NCI-H526 (cell line): ENCODE results near the gene IFT25.
A peak's percentile ranks its signal among the peaks of the same experiment; 100 is the strongest.

ENCODE experiments used
- DNase-seq, 2 experiments: peaks; one replicate each; lab custom pipeline; 2025; lab: John Stamatoyannopoulos, UW

IFT25 gene

DNA sequence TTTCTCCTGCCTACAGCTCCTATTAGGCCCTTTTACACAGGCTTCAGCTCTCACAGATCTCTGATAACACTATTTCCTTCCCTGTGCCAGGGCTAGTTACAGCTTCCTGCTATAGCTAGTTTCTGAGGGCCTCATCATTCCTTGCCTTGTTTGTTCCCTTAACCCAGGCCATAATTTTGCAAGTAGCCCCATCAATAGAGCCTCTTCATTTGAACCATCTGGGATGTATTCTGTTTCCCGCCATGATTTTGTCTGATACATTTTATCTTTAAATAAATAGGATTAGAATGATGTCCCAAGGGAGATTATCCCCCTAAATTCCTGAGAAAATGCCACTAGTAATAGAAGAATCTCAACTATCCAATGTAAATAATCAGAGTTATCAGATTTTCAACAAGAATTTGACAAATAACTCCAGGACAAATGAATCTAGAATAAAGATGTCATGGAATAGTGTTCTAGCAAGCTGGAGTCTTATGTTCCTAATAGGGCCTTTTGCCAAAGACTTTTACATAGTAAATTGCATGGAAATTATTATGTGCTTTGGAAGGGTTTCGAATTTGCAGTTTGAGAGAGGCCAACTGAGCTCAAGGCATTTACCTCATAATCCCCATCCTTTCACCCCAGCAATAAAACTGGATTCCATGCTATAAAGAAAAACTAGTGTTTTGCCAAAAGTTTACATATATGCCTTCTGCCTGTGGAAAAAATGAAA is 16.1 kb downstream of the IFT25 start:
- peak in 1 of 2 experiments; percentile 0 for DNase-seq

DNA sequence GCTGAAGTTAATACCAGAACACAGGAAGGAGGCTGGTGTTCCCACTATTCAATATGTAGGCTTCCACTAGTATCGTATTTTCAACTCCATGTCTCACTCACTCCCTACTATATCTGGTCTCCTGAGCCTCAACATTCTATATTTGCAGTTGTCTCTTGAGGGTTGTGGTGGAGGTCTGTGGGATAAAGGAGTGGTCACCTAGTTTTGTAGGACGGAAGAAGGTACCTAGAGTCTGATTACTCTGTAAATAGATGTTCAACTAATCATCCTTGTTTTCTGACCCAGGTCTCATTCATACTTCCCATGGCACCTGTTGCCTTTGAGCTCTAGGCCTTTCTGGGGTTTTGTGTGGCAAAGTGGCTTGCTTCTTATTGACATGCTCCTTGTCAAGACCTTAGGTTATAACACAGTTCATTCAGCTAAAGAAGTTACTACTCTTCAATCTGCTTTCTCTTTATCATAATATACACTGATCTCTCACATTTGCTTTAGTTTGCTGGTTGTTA is 18.1 kb downstream of the IFT25 start:
- DNase-seq: no peak

DNA sequence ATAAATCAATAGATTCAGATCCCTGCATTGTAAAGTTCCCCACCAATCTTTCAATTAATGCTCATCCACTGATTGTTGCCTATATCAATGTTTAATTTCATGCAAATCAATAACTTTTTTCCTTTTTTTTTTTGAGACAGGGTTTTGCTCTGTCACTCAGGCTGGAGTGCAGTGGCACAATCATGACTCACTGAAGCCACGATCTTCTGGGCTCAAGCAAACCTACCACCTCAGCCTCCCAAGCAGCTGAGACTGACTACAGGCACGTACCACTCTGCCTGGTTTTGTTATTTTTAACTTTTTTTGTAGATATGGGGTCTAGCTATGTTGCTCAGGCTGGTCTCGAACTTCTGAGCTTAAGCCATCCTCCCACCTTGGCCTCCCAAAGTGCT is 25.8 kb downstream of the IFT25 start:
- no peak for DNase-seq

DNA sequence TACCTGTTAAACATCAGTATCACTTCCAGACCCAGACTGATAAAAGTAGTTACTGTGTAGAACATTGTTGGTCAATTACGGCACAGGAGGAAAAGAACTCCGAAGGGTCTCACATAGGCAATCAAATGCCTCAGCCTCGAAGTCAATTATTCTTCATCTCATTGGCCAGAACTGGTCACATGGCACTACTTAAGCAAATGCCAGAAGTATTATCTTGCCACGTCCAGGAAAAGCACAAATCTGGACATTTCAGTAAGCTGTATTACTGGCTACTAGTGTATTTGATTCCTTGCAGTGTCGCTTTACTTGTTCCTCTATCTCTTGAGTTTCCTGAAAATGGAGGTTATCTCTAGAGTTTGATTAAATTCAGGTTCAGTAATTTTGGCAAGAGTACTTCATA is 27.2 kb downstream of the IFT25 start:
- no peak for DNase-seq

DNA sequence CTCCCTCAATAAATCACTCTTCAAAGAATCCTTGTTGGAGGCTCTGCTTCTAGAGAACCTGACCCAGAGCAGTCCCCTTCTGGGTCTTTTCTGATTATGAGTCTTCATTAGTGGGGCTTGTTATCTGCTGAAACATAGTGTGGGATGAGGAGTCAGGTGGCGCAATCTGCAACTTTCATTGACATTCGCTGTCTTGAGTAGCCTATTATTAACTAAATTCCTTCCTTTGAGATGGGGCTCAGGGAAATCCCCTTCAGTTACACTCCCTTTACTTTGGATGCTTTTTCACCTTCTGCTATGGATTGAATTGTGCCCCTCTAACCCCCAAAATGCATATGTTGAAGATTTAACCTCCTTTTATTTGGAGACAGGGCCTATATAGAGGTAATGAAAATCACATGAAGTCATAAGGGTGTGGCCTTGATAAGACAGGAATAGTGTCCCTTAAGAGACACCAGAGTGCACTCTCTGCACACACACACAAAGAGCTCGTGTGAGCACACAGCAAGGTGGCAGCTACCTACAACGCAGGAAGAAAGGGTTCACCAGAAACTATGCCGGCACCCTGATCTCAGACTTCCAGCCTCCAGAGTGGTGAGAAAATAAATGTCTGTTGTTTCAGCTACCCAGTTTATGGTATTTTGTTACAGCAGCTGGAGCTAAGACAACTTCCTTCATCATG is 32.0 kb downstream of the IFT25 start:
- no peak for DNase-seq

DNA sequence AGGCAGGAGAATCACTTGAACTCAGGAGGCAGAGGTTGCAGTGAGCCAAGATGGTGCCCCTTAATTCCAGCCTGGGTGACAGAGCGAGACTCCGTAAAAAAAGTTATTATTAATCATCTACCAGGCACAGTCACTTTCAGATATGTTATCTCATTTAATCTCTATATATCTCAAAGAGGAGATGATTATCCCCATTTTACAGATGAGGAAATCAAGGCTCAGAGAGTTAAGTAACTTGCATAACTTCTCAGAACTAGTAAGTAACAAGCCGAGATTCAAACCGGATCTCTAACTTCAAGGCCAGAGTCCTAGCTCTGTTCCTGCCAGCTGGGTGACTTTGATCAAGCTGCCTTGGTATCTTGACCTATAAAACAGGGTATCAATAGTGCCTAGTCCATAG is 34.1 kb downstream of the IFT25 start:
- no peak for DNase-seq

DNA sequence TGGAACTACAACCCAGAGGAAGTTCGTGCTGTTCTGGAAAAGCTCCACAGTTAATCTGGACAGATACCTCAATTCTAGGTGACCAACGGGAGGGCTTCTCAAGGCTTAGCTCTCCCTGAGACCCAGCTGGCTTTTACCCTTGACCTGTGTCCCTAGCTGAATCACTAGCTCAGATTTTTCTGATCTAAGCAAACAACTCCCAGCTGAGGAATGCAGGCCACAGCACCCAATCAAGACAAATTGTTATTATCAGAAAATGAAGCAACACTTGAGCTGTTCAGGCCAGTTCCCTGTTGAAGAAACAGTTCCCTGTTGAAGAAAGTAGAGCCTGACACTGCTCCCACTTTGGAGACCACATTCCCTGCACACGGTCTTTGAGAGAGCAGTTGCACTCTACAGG is 35.6 kb downstream of the IFT25 start:
- no peak for DNase-seq

DNA sequence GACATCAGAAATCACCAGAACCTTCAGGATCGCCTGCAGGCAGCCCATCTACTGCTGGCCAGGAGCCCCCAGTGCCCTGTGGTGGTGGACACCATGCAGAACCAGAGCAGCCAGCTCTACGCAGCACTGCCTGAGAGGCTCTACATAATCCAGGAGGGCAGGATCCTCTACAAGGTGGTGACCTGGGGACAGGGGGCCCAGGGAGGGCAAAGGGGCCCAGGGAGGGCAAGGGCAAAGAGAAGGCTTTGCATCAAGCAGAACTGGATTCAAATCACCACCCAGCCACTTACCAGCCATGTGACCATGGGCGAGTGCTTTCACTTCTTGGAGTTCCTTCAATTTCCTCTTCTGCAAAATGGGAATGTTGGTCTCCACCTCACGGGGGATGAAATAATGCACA is 39.4 kb downstream of the IFT25 start:
- DNase-seq: no peak

DNA sequence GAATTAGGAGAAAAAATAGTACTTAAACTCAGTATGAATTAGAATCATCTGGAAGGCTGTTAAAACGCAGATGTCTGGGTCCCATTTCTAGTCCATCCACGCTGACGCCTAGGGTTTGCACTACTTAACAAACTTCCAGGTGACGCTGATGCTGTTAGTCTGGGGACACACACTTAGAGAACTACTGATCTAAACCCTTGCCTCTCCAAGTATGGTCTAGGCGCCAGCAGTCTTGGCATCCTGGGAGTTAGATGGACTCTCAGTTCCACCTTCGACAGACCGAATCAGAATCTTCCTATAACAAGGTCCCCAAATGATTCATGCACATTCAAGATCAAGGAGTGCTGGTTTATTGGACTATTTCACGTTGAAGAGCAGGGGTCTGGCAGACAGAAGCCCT is 40.0 kb downstream of the IFT25 start:
- no peak for DNase-seq

DNA sequence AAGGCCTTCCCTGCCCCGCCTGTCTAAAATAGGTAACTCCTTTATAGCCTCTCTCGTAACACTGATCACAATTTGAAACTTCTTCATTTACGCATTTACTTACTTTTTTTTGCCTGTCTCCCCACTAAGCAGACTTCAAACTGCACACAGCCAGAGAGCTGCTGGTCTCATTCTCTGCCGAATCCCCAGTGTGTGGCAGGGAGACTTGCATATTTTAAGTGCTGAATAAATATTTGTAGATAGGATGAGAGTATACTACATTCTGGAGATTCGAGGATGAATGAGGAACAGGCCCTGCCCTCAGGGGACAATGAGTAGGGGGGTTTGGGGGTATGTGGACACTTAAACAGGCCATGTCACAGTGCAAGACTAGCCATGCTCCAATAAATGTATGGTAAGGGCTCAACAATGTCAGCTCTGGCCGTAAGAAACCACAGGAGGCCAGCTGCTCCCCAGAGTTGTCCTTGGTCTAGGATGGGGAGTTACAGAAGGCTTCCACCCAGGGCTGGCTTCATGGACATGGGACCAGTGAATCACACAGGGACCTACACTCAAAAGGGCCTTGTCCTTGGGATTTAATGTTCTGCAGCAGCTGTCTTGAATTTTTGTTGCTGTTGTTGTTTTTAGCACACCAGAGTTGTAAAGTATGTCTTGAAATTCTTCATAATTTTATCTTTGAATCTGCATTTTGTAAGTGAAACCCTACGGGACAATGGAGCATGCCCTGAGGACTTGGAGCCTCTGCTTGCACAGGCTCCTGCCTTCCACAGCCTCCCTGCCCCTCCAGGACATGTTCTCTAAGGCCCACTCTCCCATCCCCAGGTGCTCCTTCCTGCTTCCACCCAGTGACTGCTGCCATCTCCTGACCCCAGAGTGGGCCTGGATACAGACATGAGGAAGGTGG is 43.0 kb downstream of the IFT25 start:
- DNase-seq: no peak

DNA sequence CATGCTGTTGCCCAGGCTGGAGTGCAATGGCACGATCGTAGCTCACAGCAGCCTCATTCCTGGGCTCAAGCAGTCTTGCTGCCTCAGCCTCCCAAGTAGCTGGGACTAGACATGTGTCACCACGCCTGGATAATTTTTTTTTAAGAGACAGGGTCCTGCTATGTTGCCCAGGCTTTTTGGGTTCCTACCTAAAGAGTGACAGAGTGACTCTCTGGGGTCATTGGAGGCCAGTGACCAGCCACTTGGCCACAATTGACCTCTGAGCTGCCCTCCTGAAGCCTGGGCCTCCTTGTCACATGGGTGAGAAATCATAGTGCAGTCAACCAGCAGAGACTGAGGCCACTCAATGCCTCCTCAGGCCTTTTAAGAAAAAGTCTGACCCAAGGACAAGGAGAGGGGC is 45.8 kb downstream of the IFT25 start:
- DNase-seq: no peak

DNA sequence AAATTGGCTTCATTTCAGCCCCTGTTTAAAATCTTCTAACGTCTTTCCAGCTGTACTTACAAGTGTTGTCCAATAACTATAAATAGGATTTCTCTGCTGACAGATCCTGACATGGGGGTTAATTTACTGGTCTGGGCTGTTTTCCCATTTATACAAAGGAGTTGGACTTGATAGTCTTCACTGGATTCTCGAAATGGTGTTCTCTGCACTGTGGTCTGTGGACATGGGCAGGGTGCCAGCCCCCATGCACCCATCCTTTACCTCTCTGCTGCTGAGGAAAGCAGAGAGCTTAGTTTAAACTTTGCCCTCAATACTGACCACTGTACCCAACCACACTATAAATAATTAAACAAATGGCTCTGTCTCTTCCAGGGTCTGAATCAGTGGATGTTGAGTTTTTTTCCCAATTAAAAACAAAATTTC is 46.3 kb downstream of the IFT25 start:
- no peak for DNase-seq

DNA sequence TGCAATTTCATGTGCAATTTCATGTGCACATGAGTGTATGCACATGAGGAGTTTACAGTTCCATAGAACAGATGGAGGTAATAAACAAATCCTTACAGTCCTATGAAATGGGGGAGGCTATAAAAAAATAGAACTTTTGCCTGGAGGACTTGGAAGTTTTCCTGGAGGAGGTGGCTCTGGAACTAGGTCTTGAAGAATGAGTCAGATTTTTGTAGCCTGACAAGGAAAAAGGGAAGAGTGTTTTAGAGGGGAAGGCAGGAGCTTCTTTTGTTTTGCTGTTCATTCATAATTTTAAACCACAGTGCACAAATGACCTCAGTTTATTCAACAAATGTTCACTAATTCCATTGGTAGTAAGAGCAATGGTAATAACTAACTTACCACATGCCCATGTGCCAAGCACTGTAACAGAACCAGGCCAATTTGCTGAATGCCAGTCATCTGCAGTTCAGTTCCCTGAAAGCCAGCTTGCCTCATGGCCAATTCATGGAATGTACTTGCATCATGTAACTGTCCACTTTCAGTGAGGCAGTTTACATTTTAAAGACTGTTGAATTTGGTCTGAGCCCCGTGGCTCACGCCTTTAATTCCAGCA is 48.8 kb downstream of the IFT25 start:
- DNase-seq: no peak

DNA sequence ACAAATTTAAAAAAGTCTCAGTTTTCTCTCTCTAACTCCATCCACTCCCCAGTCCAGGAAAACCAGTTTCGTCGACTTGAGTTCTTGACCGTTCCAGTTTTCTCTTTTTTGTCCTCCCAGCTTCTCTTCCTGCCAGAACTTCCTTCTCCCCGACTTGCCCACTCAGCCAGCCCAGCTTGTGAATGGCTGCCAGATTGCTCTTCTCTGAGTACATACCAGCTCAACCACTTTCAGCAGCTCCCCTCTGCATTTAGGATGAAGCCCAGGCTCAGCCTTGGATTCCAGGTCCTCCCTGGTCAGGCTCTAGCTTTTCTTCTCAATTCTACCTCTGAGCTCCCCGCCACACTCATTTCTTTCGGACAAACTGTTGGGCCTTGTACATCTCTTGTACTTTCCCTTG is 50.1 kb downstream of the IFT25 start:
- no peak for DNase-seq

DNA sequence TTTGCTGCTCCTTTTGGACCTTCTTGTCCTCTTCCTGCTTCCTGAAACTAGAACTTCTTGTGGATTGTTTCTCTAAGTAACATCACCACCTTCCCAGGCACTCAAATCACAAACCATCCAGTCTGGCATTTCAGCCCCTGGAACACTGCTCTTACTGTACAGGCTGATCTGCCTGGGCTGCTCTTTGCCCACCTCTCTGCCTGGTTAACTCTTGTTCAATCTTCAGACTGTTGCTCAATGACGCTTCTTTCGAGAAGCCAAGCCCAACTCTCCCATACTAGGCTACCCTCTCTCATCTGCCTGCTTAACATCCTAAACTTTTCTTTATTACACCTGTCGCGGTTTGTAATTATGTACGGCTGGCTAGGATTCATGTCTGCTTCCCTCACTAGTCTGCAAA is 50.9 kb downstream of the IFT25 start:
- no peak for DNase-seq

DNA sequence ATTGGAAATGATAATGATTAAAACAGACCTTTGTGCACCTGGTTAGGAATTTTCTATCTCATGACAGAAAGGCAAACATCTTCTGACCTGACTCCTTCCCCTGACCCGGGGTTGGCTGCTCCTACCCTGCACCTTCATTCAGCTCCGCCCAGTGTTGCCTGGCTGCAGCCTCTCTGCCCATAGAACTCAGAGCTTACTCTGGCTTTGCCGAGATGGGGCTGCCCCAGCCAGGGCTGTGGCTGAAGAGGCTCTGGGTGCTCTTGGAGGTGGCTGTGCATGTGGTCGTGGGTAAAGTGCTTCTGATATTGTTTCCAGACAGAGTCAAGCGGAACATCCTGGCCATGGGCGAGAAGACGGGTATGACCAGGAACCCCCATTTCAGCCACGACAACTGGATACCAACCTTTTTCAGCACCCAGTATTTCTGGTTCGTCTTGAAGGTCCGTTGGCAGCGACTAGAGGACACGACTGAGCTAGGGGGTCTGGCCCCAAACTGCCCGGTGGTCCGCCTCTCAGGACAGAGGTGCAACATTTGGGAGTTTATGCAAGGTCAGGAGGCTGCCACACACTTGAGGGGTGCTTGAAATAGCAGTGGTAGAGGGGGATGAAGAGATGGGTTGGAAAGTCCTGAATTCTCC is 51.4 kb downstream of the IFT25 start, which contains the start of gene DIO1:
Gene DIO1 (plus strand): TSS at position 189 of the 638 bp plus-strand sequence. CDS start 24 bp downstream, at position 213.
- DNase-seq: peak in 1 of 2 experiments; percentile 6

DNA sequence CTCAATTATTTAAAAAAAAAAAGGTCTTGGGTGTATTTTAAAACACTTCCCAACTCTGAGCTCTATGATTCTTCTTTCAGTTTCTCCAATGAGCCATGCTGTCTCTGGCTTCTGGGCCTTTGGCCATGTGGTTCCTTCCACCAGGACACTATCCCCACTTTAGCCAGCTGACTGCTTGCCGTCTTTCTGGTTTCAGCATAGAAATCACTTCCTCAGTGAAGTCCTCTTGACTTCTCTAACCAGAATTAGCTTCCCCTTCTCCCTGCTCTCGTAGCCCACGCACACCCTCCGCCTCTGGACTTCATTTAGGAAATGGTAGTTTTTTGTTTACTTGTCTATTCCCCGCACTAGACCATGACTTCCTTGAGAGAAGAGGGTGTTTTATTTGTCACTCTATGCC is 52.6 kb downstream of the IFT25 start:
- DNase-seq: no peak

DNA sequence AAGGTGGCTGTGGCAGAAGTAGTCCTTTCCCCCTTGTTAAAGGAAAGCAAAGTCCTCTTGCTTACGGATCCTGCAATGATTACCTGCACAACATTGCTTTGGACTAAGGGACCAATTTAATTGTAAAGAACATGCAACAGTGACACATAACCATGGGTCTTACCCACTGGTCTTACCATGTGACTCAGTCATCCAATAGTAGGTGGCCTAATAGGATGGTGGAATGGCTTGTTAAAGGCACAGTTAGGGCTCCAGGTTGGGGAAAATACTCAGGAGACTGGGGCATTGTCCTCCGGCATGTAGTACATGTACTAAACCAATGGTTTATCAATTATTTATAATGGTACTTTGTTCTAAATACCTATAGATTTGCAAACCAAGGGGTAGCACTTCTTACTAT is 53.8 kb downstream of the IFT25 start:
- DNase-seq: no peak

DNA sequence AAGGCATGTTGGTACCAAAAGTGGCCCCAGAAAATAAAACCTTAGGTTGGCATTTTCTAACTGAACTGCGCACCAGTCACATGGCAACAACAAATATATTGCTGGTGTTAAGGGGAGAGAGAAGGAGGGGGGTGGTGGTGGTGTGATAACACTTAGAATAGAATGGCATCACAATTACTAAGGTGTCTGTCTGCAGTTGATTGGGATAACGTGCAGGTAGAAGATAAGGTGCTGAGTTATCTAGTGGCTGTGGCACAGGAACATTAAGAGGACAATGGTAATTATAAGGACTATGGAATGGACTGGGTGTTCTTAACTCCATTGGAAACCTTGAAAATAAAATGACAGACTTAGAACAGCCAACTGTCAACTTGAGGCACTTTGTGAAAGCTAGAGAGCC is 54.5 kb downstream of the IFT25 start:
- DNase-seq: no peak

DNA sequence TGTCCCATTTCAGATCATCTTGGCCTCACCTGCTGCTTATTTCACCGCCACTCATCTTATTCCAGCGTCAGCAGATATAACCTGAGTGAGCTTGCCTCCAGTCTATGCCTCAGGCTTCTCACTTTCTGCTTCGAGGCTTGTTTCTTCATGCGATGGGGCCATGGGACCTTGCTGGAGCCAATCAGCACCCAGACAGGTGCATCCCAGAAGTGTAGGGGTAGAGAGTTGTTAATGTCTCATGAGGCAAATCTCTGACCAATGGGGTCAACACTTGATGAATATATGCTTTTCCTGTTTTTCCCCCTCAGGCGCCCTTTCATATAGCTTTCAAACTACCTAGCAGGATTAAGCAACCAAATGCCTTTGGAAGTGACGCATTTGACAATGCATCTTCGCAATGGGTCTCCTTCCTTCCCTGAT is 55.0 kb downstream of the IFT25 start:
- peak in 1 of 2 experiments; percentile 5 for DNase-seq
